Natural killer cell (primary cell): ENCODE measurements around the gene CACNB4. TPM values are rescaled to one million over a fixed set of nuclear protein-coding genes. Genes with fewer than 3 reads are reported as not detected.

Experiments
- ATAC-seq, 3 donors: fragments of 150-1000 bp in 2 of 3; fragments of 200-7000 bp in 1 of 3; cut with Tn5 transposase; 1 replicate in 1 of 3; 2 replicates in 2 of 3; pipeline ENCODE4 v1.10.0; 2021; ENCODE audit warnings: mild to moderate bottlenecking in 2 of 3, moderate library complexity in 2 of 3
- DNase-seq, 2 donors: peaks; one replicate each; pipeline versions ENCODE4 v3.0.0 to v3.0.0-alpha.2; 2013 to 2021; ENCODE audit warnings: mixed read lengths in 1 of 2
- H3K27ac ChIP-seq: one replicate; pipeline ENCODE4 v1.5.1; 2013; ENCODE audit warnings: mild to moderate bottlenecking, low read length
- H3K27me3 ChIP-seq: one replicate; pipeline ENCODE4 v1.6.1; 2013; ENCODE audit warnings: low read length; ENCODE audit not compliant: control insufficient read depth, insufficient read depth
- H3K36me3 ChIP-seq: one replicate; pipeline ENCODE4 v1.6.1; 2013; ENCODE audit warnings: low read length; ENCODE audit not compliant: control insufficient read depth, insufficient read depth
- H3K4me1 ChIP-seq: one replicate; pipeline ENCODE4 v1.6.1; 2013; ENCODE audit warnings: low read length; ENCODE audit not compliant: control insufficient read depth, insufficient read depth
- H3K4me3 ChIP-seq: one replicate; pipeline ENCODE4 v1.5.1; 2013; ENCODE audit warnings: low read length
- H3K9me3 ChIP-seq: one replicate; pipeline ENCODE4 v1.6.1; 2013; ENCODE audit warnings: low read length; ENCODE audit not compliant: control insufficient read depth, insufficient read depth
- H3K27ac Mint-ChIP-seq, 2 donors: one replicate each; pipeline ENCODE4 v1.8.0; 2022; ENCODE audit warnings: mild to moderate bottlenecking in 2 of 2, mixed read lengths in 2 of 2, moderate library complexity in 1 of 2
- H3K27me3 Mint-ChIP-seq, 2 donors: one replicate each; pipeline ENCODE4 v1.8.0; 2022; ENCODE audit warnings: low read depth in 2 of 2, mixed read lengths in 2 of 2
- H3K36me3 Mint-ChIP-seq: one replicate; pipeline ENCODE4 v1.8.0; 2022; ENCODE audit warnings: mixed read lengths
- H3K4me1 Mint-ChIP-seq, 2 donors: one replicate each; pipeline ENCODE4 v1.8.0; 2022; ENCODE audit warnings: mixed read lengths in 2 of 2
- H3K4me3 Mint-ChIP-seq: one replicate; pipeline ENCODE4 v1.8.0; 2022; ENCODE audit warnings: mild to moderate bottlenecking, moderate library complexity, mixed read lengths
- H3K9me3 Mint-ChIP-seq, 2 donors: one replicate each; pipeline ENCODE4 v1.8.0; 2022; ENCODE audit warnings: mixed read lengths in 2 of 2
- CTCF ChIP-seq: fragments of 200-600 bp; IDR thresholded peaks from one replicate; pipeline ENCODE4 v1.8.0; 2022; ENCODE audit warnings: antibody characterized with exemption
- WGBS: methylation state at CpG from one replicate; pipeline ENCODE4 v1.1.7; 2013; ENCODE audit warnings: missing lambda C conversion rate; ENCODE audit not compliant: insufficient coverage; 5-methylcytosine and 5-hydroxymethylcytosine counted together
- intact Hi-C: fragments of 100-400 bp; cut with micrococcal nuclease; formaldehyde crosslinking; loops from one replicate; pipeline ENCODE4 v1.14.2; 2022
- total RNA-seq, 4 donors: library from RNA; stranded (reverse); fragments of 120-200 nt in 1 of 4; gene quantifications; one replicate each; pipeline versions ENCODE4 v1.2.3 to v1.2.4, GENCODE V29; 2013 to 2022

CACNB4 gene
- total RNA-seq, 3 donors from 2014 or later (not counting 1 experiment from before 2014, with no cell fraction given), result 0.56 to 0.93 (median 0.73) TPM

- Mint-ChIP-seq H3K4me3 (no peak overlapping the region), H3K27me3 (no peaks in the 10 kb centered on the region), H3K9me3 (no peaks in the 10 kb centered on the region), H3K4me1 (no peaks in the 10 kb centered on the region), H3K36me3 (no peaks in the 10 kb centered on the region), H3K27ac (no peak overlapping the region)
- peak; percentile 80 for TF ChIP-seq CTCF
- Histone ChIP-seq H3K27ac (peak overlapping the region; percentile 9), H3K27me3 (no peaks in the 10 kb centered on the region), H3K4me3 (no peak overlapping the region), H3K9me3 (no peaks in the 10 kb centered on the region), H3K4me1 (peaks cover 4% of the 10 kb centered on the region), H3K36me3 (peaks cover 50% of the 10 kb centered on the region)
- DNase-seq (peak in 1 of 2 donors; percentile 67), ATAC-seq (peak; percentile 58 to 77 (median 75))
- 84% methylated on average over 5 of the region's 5 CpGs for WGBS
- intact Hi-C loops, result no loop called here
Measured at GRCh38 chr2:151808258-151809072, 290.4 kb downstream of the CACNB4 start.

- ATAC-seq, result peak in 1 of 3 donors; percentile 71
- no peak for DNase-seq
- H3K27ac Mint-ChIP-seq, result no peak overlapping the region
Measured at GRCh38 chr2:151805961-151806360, 292.9 kb downstream of the CACNB4 start.

GRCh38 chr2:151805343-151805742 is 293.5 kb downstream of the CACNB4 start:
- H3K4me3 Mint-ChIP-seq, result no peak overlapping the region
- no peak overlapping the region for H3K27ac Mint-ChIP-seq
- no peak for TF ChIP-seq CTCF
- intact Hi-C loops, result no loop called here
- Histone ChIP-seq H3K27ac (no peak overlapping the region), H3K36me3 (peaks cover 39% of the 10 kb centered on the region), H3K4me3 (no peak overlapping the region), H3K4me1 (peaks cover 4% of the 10 kb centered on the region), H3K27me3 (no peaks in the 10 kb centered on the region), H3K9me3 (no peaks in the 10 kb centered on the region)
- H3K36me3 Mint-ChIP-seq, result peaks cover 7% of the 10 kb centered on the region
- H3K4me1 Mint-ChIP-seq, result no peaks in the 10 kb centered on the region
- no peaks in the 10 kb centered on the region for H3K9me3 Mint-ChIP-seq
- DNase-seq (no peak), ATAC-seq (no peak)
- WGBS, result no CpG with 5 or more reads among the region's 1 CpG
- H3K27me3 Mint-ChIP-seq, result no peaks in the 10 kb centered on the region

More at GRCh38 chr2:151805961-151806360, 292.9 kb downstream of the CACNB4 start:
- no peaks in the 10 kb centered on the region for H3K27me3 Mint-ChIP-seq
- peaks cover 4% of the 10 kb centered on the region for H3K4me1 ChIP-seq
- H3K27me3 ChIP-seq, result no peaks in the 10 kb centered on the region
- no peak overlapping the region for H3K4me3 ChIP-seq
- no peak overlapping the region for H3K4me3 Mint-ChIP-seq
- no peaks in the 10 kb centered on the region for H3K9me3 Mint-ChIP-seq
- H3K9me3 ChIP-seq, result no peaks in the 10 kb centered on the region
- no peak overlapping the region for H3K27ac ChIP-seq
- H3K36me3 Mint-ChIP-seq, result peaks cover 7% of the 10 kb centered on the region
- H3K4me1 Mint-ChIP-seq, result no peaks in the 10 kb centered on the region
- intact Hi-C loops, result no loop called here
- peaks cover 45% of the 10 kb centered on the region for H3K36me3 ChIP-seq
- no peak for TF ChIP-seq CTCF

GRCh38 chr2:151803811-151804210 is 295.0 kb downstream of the CACNB4 start:
- no peak for ATAC-seq

More at GRCh38 chr2:151803811-151804210, 295.0 kb downstream of the CACNB4 start:
- H3K4me3 ChIP-seq, result no peak overlapping the region
- peaks cover 3% of the 10 kb centered on the region for H3K4me1 ChIP-seq
- no peak for DNase-seq
- no peak overlapping the region for H3K27ac ChIP-seq
- no peaks in the 10 kb centered on the region for H3K9me3 Mint-ChIP-seq
- H3K9me3 ChIP-seq, result no peaks in the 10 kb centered on the region
- no peak for TF ChIP-seq CTCF
- no peak overlapping the region for H3K4me3 Mint-ChIP-seq
- intact Hi-C loops, result no loop called here
- peaks cover 34% of the 10 kb centered on the region for H3K36me3 ChIP-seq
- H3K4me1 Mint-ChIP-seq, result no peaks in the 10 kb centered on the region
- H3K36me3 Mint-ChIP-seq, result peaks cover 7% of the 10 kb centered on the region
- no peaks in the 10 kb centered on the region for H3K27me3 ChIP-seq
- H3K27me3 Mint-ChIP-seq, result no peaks in the 10 kb centered on the region
- H3K27ac Mint-ChIP-seq, result no peak overlapping the region
